ENCODE results near the gene CHST8.
"Not testable (repeated sequence)": the region's sequence is repeated elsewhere in the genome, so short reads cannot be mapped to it uniquely, and the experiment has no call there.

The CHST8 gene

DNA sequence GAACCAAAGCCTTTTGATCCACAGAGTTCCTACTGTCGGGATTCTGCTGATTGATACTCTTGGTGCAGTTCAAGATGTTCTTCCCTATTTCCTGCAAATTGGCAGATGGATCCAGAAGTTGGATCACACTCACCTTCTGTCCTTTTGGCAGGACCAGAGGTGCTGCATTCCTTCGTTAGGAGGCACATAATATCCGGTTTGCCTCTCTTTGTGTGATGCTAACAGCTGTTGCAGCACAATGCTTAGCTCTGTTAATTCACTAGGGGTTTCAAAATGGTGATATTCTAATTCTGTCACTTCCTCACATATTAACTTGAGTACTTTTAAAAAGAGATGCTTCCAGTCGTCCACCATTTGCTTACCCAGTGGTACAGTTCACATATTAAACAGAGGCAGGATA lies 15.2 kb upstream of the CHST8 start:
- no peak overlapping the region for H3K27ac ChIP-seq
- TF ChIP-seq, protein P1, sequence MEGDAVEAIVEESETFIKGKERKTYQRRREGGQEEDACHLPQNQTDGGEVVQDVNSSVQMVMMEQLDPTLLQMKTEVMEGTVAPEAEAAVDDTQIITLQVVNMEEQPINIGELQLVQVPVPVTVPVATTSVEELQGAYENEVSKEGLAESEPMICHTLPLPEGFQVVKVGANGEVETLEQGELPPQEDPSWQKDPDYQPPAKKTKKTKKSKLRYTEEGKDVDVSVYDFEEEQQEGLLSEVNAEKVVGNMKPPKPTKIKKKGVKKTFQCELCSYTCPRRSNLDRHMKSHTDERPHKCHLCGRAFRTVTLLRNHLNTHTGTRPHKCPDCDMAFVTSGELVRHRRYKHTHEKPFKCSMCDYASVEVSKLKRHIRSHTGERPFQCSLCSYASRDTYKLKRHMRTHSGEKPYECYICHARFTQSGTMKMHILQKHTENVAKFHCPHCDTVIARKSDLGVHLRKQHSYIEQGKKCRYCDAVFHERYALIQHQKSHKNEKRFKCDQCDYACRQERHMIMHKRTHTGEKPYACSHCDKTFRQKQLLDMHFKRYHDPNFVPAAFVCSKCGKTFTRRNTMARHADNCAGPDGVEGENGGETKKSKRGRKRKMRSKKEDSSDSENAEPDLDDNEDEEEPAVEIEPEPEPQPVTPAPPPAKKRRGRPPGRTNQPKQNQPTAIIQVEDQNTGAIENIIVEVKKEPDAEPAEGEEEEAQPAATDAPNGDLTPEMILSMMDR (conservative IDR thresholded peaks at IDR 0.05) = no peak

DNA sequence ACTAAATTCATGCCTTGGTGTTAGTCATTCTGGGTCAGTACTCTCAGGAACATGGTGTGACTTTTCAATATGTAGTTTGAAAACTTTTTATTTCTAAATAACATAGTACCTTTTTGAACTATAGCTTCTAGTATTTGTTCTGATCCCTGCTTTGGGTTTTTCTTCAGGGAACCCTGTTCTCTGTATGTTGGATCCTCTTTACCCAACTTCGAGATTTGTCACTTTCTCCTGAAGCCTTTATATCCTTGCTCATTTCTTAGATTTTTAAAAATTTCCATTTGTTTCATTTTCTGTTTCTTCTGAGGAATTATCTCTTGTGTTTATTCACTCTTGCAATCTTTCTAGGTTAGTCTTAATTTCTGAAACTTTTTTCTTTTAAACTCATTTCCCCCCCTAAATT lies 12.4 kb upstream of the CHST8 start:
- TF ChIP-seq, protein P1 (conservative IDR thresholded peaks at IDR 0.05) = no peak
- no peak overlapping the region for H3K27ac ChIP-seq

DNA sequence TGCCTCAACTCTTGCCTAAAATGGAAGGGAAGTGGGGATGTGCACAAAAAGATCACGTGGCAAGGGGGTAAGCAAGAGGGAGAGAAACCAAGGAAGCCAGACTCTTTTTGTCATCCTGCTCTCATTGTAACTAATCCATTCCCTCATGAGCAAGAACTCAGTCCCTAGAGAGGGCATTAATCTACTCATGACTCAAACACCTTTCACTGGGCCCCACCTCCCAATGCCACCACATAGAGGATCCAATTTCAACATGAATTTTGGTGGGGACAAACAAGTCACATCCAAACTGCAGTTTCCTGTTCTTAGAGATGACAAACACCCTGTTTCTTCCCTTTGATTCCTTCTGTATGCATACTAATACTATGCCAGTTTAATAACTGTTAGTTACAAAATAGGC lies 11.2 kb upstream of the CHST8 start:
- TF ChIP-seq, protein P1 (conservative IDR thresholded peaks at IDR 0.05) = no peak
- H3K27ac ChIP-seq = no peak overlapping the region

DNA sequence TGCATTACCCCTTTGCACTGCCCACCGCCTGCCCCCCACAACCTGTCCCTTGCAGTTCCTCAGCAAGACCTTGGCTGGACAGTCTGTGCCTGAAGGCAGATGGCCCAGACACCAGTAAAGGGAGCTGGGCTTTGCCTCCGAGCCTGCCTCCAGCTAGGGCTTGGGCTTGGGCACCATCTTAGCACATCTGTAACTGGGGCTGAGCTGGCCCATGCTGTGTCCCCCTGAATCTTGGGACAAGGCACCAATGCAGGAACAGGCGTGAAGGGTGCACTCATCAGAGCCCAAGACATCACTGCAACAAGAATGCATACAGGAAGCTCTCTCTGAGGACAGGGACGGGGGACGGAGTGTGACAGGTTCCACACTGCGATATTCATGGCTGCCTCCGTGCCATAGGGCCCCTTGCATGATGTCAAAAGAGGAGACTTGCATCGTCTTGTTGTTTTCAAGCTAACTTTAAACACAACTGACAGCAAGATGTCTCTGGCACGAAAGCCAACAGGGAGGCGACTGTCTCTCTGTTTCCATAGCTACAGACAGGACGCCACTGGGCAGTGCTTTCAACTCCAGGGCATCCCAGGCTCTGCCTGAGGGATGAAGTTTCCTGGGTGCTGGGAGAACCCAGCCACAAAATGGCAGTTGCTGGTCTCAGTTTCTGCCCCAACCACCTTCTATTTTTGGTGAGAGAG lies 8.7 kb upstream of the CHST8 start:
- TF ChIP-seq, protein P1 (conservative IDR thresholded peaks at IDR 0.05) = no peak
- no peak overlapping the region for H3K27ac ChIP-seq

DNA sequence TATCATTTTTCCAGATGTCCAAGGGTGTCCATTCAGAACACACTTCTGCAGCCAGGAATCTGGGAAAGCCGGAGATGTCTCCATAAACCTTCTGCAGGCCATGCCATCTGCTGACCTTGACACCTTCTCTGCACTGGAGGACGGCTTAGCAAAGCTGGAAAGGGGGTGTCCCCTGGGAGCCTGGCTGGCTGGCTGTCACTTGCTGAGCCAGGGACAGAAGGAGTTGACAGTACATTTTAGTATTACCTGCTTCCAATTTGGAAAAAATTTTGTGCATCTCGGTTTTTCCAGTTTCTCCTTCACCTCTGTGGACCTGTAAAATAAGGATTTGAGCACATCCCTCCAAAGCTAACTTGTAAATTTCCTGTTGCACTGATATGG lies 8.1 kb upstream of the CHST8 start:
- TF ChIP-seq, protein P1 (conservative IDR thresholded peaks at IDR 0.05) = no peak
- no peak overlapping the region for H3K27ac ChIP-seq

DNA sequence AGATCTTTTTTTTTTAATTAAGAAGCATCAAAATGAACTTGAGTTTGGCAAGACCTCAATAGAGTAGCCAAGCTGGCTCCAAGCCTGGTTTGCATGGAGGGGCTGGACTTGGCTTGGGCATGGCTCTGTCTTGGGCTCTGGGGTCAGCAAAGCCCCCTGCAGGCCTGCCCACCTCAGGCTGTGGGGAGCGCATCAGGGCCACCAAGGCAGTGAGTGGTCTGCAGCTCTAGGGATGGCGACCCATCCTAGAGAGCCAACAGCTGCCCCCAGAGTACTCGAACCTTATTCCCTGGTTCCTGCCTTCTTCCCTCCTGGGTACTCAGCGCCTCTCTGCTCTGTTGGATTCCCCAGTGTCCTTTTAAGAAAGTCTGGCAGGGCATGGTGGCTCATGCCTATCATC lies 5.4 kb upstream of the CHST8 start:
- no peak overlapping the region for H3K27ac ChIP-seq
- TF ChIP-seq, protein P1 (conservative IDR thresholded peaks at IDR 0.05) = no peak

DNA sequence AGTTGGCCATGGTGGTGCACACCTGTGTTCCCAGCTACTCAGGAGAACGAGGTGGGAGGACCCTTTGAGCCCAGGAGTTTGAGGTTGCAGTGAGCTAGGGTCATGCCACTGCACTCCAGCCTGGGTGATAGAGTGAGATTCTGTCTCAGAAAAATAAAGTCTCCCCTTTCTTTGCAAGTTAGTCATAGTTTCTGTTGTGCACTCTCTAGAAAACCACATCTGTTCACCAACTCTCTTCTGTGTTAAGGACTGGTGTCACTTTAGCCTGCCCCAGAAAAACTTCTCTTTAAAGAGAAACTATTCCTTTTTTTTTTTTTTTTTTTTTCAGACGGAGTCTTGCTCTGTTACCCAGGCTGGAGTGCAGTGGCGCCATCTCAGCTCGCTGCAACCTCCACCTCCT lies 4.9 kb upstream of the CHST8 start:
- TF ChIP-seq, protein P1 (conservative IDR thresholded peaks at IDR 0.05) = no peak
- no peak overlapping the region for H3K27ac ChIP-seq

DNA sequence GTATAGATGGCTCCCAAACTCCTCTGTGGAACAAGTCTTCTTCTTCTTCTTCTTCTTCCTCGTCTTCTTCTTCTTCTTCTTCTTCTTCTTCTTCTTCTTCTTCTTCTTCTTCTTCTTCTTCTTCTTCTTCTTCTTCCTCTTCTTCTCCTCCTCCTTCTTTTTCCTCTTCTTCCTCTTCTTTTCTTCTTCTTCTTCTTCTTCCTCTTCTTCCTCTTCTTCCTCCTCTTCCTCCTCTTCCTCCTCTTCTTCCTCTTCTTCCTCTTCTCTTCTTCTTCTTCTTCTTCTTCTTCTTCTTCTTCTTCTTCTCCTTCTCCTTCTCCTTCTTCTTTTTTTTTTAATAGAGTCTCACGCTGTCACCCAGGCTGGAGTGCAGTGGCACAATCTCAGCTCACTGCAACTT lies 3.4 kb upstream of the CHST8 start:
- not testable (repeated sequence) for H3K27ac ChIP-seq
